ENCODE measurements around the gene SUGCT. TPM values are rescaled to one million over a fixed set of nuclear protein-coding genes. Genes with fewer than 3 reads are reported as not detected.
A peak's percentile ranks its signal among the peaks of the same experiment; 100 is the strongest.

The SUGCT gene
- total RNA-seq, 1 experiment from 2014 or later, result 4.6 TPM

GRCh38 chr7:40402661-40403060, 267.9 kb downstream of the SUGCT start (continued):
- no peak for TF ChIP-seq MAX (CRISPR knock-in tag; IDR thresholded peaks at IDR 0.05)
- TF ChIP-seq MXD4 (CRISPR knock-in tag; IDR thresholded peaks at IDR 0.05; ENCODE audit: borderline replicate concordance), result no peak
- no peak for TF ChIP-seq PRDM15 (CRISPR knock-in tag; IDR thresholded peaks at IDR 0.05)
- TF ChIP-seq CREB1 (CRISPR knock-in tag; IDR thresholded peaks at IDR 0.05), result no peak
- TF ChIP-seq TEAD1 (CRISPR knock-in tag; IDR thresholded peaks at IDR 0.05), result no peak
- no peak for TF ChIP-seq GABPB1 (CRISPR knock-in tag; IDR thresholded peaks at IDR 0.05)
- TF ChIP-seq USF1 (CRISPR knock-in tag; IDR thresholded peaks at IDR 0.05), result no peak
- no peak for TF ChIP-seq NFYB (CRISPR knock-in tag; conservative IDR thresholded peaks at IDR 0.05; ENCODE audit: low read depth)

GRCh38 chr7:40403703-40404476, 269.1 kb downstream of the SUGCT start:
- Mint-ChIP-seq H3K27ac (no peak overlapping the region), H3K9me3 (no peaks in the 10 kb centered on the region), H3K4me1 (no peaks in the 10 kb centered on the region), H3K36me3 (no peaks in the 10 kb centered on the region), H3K27me3 (ENCODE audit: low read depth) (no peaks in the 10 kb centered on the region), H3K4me3 (no peak overlapping the region)
- ATAC-seq, result no peak
- ChIA-PET CTCF (no interaction called here), POLR2A (no interaction called here)
- no peak for TF ChIP-seq FOXJ3 (CRISPR knock-in tag; IDR thresholded peaks at IDR 0.05; ENCODE audit: borderline replicate concordance)
- TF ChIP-seq CREM (CRISPR knock-in tag; IDR thresholded peaks at IDR 0.05), result no peak
- TF ChIP-seq ZNF423 (CRISPR knock-in tag; IDR thresholded peaks at IDR 0.05), result no peak
- no peak for TF ChIP-seq TEAD1 (CRISPR knock-in tag; IDR thresholded peaks at IDR 0.05)
- no peak for TF ChIP-seq TEAD4 (CRISPR knock-in tag; IDR thresholded peaks at IDR 0.05)
- peak; percentile 99 for TF ChIP-seq GABPB1 (CRISPR knock-in tag; IDR thresholded peaks at IDR 0.05)
- no peak for DNase-seq (ENCODE audit: low spot score)

GRCh38 chr7:40405991-40406390, 271.2 kb downstream of the SUGCT start:
- Mint-ChIP-seq H3K9me3 (no peaks in the 10 kb centered on the region), H3K4me1 (no peaks in the 10 kb centered on the region), H3K4me3 (no peak overlapping the region), H3K27ac (no peak overlapping the region), H3K27me3 (ENCODE audit: low read depth) (no peaks in the 10 kb centered on the region), H3K36me3 (no peaks in the 10 kb centered on the region)
- DNase-seq (ENCODE audit: low spot score) (no peak), ATAC-seq (no peak)
- ChIA-PET POLR2A (no interaction called here), CTCF (no interaction called here)
- no peak for TF ChIP-seq NR1H2 (CRISPR knock-in tag; IDR thresholded peaks at IDR 0.05)
- no peak for TF ChIP-seq ZNF416 (CRISPR knock-in tag; IDR thresholded peaks at IDR 0.05)
- TF ChIP-seq FOXP4 (CRISPR knock-in tag; IDR thresholded peaks at IDR 0.05), result no peak
- no peak for TF ChIP-seq IRF1 (CRISPR knock-in tag; IDR thresholded peaks at IDR 0.05)
- no peak for TF ChIP-seq USF2 (CRISPR knock-in tag; IDR thresholded peaks at IDR 0.05)
- no peak for TF ChIP-seq PRRX2 (CRISPR knock-in tag; IDR thresholded peaks at IDR 0.05)
- no peak for TF ChIP-seq USF1 (CRISPR knock-in tag; IDR thresholded peaks at IDR 0.05)
